Left lobe of liver (tissue), 2 donors: Measurements from ENCODE around the gene NCOA3. TPM values are rescaled to one million over a fixed set of nuclear protein-coding genes. Genes with fewer than 3 reads are reported as not detected.
A peak's percentile ranks its signal among the peaks of the same experiment; 100 is the strongest.
"Not testable (repeated sequence)": the region's sequence is repeated elsewhere in the genome, so short reads cannot be mapped to it uniquely, and the experiment has no call there.

Experiments used
- ATAC-seq: fragments of 200-7000 bp; cut with Tn5 transposase; one replicate; pipeline ENCODE4 v1.9.1; 2020; ENCODE audit warnings: mild to moderate bottlenecking, moderate library complexity
- DNase-seq: peaks from one replicate; pipeline ENCODE4 v3.0.0-alpha.2; 2020; ENCODE audit warnings: low spot score
- total RNA-seq: library from RNA; stranded (reverse); gene quantifications from one replicate; pipeline ENCODE4 v1.2.1, GENCODE V29; 2021
- donor health status: DM: no; HTN: no; CAD: no; lungs with moderate emphysema.
- donor health status: DM: no; HTN: yes; CAD: no.

Gene NCOA3
- total RNA-seq, 1 donor from 2014 or later = 11.2 TPM

DNA sequence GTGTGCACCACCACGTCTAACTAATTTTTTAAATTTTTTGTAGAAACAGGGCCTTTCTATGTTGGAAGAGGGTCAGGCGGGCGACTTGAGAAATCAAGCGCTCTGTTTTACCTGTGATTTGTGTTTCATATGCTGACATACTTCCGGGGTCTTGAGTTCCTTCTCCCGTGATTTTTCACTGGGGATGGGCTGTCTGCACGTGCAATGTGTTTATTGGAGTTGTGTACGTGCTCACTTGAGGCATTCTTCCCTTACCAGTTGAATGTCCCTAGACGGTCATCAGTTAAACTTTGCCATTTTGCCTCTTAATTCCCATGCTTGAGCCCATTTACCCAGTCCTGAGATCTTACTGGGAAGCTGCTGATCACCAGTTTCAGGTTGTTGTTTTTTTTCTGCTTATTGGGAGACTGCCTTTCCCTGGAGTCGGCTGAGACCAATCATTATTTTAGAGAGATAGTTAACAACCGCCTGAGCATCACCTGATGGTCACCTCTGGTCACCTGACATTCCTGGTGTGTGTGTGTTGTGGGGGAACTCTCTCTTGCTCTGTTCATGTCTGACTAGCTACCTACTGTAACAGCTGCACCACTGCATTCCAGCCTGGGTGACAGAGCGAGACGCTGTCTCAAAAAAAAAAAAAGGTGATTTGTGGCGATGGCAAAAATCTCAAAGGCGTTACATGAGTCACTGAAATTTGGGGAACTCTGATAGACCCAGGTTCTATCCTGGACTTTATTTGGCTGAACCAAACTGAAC lies 34.8 kb upstream of the NCOA3 start:
- no peak for ATAC-seq

DNA sequence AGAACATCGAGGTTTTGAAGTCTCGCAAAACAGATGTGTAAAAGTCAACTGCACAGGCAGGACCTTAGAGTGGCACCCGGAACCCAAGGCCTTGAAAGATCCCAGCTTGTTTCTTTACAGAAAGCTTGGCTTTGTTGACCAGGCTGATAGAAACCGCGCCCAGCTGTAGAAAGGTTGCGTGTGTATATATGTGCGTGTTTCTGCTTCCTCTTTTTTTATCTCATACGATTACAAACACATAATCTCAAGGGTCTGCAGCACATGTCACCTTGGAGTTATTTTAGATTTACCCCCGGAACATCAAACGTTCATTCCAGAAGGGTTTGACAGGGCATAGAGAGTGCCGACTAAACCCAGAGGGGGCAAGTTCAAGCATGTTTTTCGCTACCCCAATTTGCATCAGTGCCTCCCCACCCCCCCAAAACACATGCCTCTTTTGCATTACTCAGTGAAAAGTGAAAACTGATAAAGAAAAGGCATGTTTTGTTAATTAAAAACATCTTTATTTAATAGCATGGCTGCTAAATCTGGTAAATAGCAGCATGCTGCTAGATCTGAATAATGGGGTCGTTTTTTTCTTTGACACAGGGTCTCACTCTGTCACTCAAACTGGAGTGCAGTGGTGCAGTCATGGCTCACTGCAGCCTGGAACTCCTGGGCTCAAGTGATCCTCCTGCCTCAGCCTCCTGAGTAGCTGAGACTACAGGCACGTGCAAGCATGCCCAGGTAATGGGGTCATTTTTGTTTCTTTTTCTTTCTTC lies 33.2 kb upstream of the NCOA3 start:
- no peak for DNase-seq

More for the DNA sequence above, 34.8 kb upstream of the NCOA3 start:
- DNase-seq = no peak

DNA sequence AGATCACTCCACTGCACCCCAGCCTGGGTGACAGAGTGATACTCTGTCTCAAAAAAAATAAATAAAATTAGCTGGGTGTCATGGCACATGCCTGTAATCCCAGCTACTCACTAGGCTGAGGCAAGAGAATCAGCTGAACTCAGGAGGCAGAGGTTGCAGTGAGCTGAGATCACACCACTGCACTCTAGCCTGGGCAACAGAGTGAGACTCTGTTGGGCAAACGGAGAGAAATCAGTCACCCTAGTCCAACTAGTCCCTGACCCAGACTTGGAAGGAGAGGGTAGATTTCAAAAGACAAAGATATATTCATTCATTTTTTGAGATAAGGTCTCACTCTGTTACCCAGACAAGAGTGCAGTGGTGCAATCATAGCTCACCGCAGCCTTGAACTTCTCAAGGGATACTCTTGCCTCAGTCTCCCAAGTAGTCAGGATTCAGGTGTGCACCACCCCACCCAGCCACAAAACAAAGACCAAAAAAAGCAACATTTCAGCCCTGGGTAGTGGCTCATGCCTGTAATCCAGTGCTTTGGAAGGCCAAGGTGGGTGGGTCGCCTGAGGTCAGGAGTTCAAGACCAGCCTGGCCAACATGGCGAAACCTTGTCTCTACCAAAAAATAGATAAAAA lies 26.2 kb upstream of the NCOA3 start:
- no peak for ATAC-seq
- DNase-seq = no peak

More for the DNA sequence above, 33.2 kb upstream of the NCOA3 start:
- no peak for ATAC-seq

DNA sequence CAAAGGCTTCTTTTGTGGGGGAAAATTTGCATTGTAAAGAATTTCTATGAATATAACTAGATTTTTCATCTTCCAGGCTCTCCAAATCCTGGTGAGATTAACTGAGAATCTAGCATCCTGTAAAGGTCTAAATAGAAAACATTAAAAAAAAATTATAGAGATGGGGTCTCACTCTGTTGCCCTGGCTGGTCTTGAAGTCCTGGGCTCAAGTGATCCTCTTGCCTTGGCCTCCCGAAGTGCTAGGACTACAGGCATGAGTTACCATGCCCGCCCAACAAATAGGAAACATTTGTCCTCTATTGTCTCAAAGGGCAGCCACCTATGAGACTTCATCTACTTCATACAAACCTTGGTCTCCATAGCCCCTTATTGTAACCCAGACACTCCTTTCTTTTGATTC lies 25.2 kb upstream of the NCOA3 start:
- ATAC-seq = no peak
- DNase-seq = no peak

DNA sequence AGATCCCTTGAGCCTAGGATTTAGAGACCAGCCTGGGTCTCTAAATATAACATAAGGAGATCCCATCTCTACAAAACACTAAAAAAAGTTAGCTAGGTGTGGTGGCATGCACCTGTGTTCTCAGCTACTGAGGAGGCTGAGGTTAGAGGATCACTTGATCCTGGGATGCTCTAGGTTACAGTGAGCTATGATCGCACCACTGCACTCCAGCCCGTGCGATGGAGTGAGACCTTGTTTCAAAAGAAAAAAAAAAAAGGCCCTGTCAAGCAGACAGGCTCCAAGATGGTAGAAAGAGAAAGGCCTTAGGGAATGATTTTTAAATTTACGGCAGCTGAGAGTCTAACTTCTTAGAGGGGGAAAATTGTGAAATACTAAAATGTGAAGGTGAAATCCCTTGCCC lies 22.6 kb upstream of the NCOA3 start:
- no peak for DNase-seq
- ATAC-seq = no peak

DNA sequence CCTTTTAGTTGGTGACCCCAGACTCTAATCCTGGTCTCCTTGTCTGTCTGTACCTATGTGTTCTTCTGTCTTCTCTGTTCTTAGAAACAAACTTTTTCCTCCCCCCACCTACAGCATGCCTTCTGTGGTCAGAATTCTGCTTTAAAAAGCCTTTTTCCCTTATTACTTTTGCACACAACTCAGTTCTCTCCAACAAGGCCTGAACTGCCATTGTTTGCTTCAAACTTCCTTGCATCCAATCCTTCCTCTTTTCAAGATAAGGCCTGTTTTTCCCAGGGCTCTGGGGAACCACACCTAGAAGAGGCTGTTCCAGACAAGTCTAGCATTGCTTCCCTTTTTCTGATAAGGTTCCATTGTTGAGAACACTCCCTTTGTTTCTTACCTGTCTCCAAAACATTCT lies 22.2 kb upstream of the NCOA3 start:
- no peak for DNase-seq
- ATAC-seq = peak; percentile 55

DNA sequence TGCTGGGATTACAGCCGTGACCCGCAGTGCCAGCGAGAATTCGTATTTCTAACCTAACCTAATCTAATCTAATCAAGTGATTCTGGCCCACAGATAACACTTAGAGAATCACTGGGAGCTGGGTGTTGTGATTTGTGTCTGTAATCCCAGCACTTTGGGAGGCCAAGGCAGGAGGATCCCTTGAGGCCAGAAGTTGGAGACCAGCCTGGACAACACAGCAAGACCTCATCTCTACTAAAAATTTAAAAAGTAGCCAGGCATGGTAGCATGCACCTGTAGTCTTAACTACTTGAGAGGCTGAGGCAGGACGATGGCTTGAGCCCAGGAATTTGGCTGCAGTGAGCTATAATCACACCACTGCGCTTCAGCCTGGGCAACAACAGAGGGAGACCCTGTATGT lies 21.4 kb upstream of the NCOA3 start:
- DNase-seq (no peak), ATAC-seq (no peak)

DNA sequence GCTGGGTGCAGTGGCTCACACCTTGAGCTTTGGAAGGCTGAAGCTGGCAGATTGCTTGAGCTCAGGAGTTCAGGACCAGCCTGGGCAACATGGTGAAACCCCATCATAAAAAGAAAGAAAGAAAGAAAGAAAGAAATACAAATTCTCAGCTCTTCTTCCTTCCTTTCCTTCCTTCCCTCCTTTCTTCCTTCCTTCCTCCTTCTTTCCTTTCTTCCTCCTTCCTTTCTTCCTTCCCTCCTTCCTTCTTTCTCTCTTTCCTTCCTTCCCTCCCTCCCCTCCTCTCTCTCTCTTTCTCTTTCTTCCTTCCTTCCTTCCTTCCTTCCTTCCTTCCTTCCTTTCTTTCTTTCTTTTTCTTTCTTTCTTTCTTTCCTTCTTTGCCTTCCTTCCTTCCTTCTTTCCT lies 21.0 kb upstream of the NCOA3 start:
- no peak for ATAC-seq
- no peak for DNase-seq

DNA sequence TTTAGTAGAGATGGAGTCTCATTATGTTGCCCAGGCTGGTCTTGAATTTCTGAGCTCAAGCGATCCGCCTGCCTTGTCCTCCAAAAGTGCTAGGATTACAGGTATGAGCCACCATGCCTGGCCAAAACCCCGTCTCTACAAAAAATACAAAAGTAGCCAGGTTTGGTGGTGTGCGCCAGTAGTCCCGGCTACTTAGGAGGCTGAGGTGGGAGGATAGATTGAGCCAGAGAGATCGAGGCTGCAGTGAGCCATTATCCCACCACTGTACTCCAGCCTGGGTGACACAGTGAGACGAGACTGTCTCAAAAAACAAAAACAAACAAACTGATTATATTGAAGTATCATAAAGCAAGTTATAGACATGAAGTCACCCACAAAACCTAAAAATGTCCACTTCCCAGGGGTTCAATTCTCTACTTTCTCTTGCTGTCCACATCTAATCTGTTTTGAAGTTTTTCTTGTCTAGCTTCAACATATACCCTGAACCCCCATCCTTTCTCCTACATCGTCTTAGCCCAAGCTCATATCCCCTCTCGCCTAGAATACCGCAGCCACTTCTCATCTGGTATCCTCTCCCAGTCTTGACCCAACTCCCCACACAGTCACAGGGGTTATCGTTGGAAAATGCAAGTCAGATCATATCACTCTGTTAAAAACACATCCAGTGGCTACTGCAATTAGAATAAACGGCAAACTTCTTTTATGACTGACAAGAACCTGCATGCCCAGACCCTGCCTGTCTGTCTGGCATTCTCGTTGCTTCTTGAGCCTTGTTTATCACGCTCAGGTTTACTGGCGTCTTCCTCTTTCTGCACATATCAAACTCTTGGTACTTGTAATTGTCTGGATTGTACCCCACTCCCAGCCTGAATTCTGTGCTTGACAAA lies 20.1 kb upstream of the NCOA3 start:
- no peak for ATAC-seq

DNA sequence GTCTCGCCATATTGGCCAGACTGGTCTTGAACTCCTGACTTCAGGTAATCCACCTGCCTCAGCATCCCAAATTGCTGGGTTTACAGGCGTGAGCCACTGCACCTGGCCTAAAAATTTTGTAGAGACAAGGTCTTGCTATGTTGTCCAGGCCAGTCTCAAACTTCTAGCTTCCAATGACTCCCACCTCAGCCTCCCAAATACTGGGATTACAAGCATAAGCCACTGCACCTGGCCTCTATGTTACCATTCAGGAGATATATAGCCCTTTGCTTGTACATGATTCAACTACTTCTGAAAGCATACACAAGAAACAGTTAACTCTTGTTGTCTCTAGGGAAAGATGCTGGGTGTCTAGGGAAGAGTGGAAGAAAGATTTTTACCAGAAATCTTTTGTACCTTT lies 19.0 kb upstream of the NCOA3 start:
- DNase-seq (no peak), ATAC-seq (no peak)

More for the DNA sequence above, 20.1 kb upstream of the NCOA3 start:
- no peak for DNase-seq

DNA sequence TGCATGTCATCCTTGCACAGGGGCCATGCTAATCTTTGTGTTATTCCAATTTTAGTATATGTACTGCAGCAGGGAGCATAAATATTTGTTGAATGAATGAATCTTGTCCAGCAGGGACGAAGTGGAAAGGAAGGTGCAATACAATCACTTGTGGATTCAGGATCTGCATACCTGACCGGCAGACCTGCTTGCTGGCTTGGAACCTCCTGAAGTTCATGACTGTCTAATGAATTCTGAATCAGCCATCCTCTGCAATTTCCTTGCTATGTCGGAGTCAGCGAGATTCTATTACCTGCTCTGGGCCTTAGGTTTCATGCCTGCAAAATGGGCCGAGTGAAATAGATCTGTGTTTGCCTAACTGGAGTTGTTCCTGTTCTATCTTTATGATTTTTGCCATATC lies 17.4 kb upstream of the NCOA3 start:
- no peak for DNase-seq
- no peak for ATAC-seq

DNA sequence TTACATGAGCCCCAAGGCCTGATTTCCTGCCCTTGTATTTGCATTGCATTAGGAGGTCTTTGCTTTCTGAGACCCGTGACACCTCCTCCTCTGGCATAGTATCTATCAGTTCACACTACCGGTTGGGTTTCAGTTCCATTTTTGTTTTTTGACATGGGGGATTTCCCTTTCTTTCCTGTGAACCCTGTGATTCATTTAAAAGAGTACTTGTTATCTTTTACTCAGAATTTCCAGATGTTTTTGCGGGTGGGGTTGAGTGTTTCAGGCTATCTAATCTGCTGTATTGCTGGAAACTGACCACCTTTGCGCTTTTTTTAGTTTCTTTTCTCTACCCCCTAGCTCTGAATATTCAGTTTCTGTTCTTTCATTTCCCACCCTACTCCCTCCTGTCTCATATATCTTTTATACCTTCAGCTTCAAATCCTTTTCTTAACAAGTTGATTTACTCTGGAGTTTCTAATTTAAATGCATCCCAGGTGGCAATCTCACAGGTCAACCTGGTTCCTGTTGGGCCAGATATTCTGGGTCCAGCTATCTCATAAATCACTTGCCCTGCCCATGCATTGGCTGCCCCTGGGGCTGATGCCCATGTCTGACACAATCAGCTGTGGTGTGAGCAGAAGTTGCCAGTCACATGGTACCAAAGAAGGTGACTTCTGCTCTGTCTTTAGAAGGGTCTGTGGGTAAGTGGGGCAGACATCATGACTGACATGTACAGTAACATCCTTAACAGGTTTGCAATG lies 14.3 kb upstream of the NCOA3 start:
- peak; percentile 23 for ATAC-seq
- no peak for DNase-seq

DNA sequence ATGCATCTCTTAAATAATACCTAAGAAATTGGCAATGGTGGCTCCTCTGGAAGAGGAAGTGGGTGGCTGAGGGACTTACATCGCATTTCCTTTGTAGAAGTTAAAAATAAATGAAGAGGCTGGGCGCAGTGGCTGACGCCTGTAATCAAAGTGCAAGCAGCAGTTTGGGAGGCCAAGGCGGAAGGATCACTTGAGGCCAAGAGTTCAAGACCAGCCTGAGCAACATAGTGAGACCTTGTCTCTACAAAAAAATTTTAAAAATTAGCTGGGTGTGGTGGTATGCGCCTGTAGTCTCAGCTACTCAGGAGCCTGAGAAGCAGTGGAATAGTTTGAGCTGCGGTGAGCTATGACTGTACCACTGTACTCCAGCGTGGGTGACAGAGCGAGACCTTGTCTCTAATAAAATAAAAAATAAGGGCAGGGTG lies 12.2 kb upstream of the NCOA3 start:
- DNase-seq (no peak), ATAC-seq (no peak)

DNA sequence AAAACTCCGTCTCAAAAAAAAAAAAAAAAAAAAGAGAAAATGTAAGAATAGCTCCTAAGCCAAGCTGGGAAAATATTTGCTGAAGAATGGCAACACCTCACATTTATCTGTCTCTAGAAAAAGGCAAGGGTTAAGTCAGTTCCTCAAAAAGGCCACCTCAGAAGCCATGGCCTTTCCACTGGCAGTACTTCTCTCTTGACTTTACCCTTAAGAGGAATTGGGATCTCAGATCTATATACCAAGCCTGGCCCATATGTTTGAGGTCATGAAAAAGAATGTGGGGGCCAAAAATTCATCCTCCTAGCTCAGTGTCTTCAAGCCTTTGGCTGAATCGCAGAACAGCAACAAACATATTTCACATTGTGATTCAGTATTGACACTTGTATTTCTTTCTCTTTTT lies 10.9 kb upstream of the NCOA3 start:
- ATAC-seq (no peak), DNase-seq (no peak)

DNA sequence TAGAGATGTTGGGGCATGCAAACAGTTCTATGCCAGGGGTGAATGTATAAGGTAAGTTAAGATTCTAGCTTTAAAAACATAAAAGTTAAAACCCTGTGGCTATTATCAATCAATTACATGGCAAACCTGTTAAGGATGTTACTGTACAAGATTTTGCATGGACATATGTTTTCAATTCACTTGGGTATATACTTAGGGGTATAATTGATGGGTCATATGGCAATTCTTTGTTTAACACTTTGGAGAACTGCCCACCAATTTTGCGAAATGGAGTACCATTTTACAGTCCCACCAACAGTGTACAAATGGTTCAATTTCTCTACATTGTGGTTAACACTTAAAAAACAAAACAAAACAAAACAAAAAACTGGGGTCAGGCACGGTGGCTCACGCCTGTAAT lies 9.4 kb upstream of the NCOA3 start:
- DNase-seq = no peak
- ATAC-seq = no peak

DNA sequence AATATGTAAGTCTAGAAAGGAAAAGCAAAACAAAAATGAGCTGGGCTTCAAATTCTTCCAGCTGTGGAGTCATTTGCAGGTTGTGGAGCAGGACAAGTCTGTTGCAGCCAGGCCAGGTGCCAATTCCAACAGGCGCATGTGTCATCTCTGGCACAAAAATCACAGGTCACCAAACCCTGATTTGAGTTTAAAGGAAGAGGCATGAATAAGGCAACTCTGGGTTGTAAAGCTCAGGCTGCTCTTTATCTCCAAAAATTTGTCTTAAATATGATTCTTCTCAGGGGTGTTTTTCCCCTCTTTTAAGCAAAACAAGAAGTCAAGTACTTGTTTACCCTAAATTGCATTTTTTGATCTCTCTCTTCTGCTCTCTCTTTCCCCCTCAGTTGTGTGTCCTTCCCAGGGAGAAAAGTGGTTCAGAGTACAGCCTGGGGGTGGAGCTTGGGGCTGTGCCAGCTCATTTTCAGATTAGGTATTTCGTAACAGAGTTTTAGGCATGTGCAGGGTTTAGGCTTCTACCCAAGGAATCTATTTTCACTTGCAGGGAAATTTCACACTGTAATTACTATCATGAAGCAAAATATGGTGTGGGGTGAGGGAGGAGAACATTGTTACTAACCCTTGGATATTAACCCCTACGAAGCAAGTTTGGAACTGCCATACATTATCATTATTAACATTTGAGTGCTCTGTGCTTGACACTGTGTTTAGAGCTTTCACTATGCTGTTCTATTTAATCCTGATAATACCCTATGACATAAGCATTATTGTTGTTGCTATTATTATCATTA lies 8.3 kb upstream of the NCOA3 start:
- DNase-seq = peak; percentile 93
- peak; percentile 88 for ATAC-seq

DNA sequence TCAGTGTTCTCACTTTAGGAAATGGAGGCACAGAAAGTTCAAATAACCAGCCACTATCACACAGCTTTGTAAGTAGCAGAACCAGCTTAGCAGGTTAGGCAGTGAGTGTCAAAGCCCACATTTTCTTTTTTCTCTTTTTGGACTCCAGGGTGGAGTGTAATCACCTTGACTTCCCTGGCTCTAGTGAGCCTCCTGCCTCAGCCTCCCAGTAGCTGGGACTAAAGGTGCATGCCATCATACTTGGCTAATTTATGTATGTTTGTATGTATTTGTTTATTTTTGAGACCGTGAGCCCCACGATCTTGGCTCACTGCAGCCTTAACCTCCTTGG lies 7.8 kb upstream of the NCOA3 start:
- DNase-seq = no peak
- ATAC-seq = peak; percentile 28

DNA sequence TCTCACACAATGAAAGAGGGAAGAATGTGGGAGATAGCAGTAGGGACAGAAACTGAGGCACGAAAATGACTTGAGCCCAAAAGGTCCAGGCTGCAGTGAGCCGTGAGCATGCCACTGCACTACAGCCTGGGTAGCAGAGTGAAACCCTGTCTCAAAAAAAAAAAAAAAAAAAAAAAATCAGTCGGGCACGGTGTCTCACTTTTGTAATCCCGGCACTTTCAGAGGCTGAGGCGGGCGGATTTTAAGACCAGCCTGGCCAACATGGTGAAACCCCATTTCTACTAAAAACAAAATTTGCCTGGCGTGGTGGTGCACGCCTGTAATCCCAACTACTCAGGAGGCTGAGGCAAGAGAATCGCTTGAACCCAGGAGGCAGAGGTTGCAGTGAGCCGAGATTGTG lies 7.1 kb upstream of the NCOA3 start:
- not testable (repeated sequence) for ATAC-seq, DNase-seq

DNA sequence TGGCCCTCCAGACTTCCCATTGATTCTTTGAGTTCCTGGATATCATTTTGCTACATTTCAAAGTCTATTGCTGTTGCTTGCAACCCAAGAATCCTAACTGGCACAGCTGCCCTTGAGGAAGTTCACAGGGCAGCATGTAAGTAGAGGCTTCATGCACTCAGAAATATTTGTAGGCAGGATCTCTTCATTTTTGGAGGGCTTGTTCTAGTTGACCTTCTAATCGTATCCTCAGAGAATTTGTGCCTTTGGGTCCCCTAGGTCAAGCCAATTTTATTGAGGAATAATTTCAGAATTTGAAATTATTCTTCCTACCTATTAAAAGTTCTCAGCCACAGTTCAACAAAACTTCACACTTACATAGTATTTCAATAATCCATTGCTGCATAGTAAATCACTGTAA lies 5.6 kb upstream of the NCOA3 start:
- DNase-seq = no peak
- no peak for ATAC-seq

DNA sequence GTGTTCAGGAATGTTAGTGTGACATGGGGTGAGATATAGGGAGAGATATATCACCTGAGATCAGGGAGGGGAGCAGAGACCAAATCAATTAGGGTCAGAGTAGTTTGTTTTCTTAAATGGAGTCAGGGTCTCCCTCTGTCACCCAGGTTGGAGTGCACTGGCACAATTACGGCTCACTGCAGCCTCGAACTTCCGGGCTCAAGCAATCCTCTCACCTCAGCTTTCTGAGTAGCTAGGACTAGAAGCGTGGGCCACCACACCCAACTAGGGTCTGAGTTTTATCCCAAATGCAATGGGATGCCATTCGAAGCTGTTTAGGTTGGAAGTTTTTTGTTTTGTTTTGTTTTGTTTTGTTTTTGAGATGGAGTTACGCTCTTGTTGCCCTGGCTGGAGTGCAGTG lies 3.1 kb upstream of the NCOA3 start:
- ATAC-seq (no peak), DNase-seq (no peak)
